ENCODE results near the gene SLC39A9. TPM values are rescaled to one million over a fixed set of nuclear protein-coding genes. Genes with fewer than 3 reads are reported as not detected.

Gene SLC39A9, protein sequence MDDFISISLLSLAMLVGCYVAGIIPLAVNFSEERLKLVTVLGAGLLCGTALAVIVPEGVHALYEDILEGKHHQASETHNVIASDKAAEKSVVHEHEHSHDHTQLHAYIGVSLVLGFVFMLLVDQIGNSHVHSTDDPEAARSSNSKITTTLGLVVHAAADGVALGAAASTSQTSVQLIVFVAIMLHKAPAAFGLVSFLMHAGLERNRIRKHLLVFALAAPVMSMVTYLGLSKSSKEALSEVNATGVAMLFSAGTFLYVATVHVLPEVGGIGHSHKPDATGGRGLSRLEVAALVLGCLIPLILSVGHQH
- total RNA-seq = 51.6 and 53.7 TPM in 2 replicates

DNA sequence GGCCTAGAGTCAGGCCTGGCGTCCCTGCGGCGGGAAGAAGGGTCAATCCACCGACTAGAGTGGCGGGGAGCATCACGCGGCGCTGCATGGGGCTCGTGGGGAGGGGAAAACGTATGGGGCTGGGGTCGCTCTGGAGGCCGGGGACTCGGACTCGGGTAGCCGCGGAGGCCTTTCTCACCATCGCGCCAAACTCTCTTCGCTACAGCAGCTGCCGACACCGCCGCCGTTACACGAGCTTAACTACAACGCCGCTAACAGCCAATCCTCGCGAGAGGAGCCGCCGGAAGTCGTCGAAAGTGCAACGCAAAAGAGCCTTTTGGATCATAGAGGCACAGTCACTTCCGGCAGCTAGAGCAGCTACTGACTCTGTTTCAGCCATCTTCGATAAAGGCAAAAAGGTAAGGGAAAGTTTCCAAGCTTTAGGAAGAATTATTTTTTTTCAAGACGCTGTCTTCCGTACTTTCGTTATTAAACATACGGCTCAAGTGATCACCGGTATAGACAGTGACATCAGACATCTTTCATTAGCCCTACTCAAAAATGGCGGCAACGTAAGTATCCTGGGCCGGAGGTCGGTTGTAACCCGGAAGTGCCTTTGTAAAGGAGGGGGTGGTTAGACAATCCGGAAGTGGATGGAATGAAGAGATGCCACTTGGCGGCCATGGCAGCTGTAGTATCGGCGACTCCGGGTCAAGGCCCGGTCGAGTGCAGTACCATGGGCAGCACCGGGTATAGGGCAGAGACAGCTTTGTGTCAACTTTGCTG lies at the start of gene SLC39A9, which contains the start of gene ERH:
SLC39A9 (plus strand) TSS at position 640 of the 765 bp plus-strand sequence. CDS start 678 bp downstream, outside the sequence.
ERH (minus strand) TSS at position 247 of the 765 bp plus-strand sequence; CDS start at position 181, 66 bp downstream.
- Mint-ChIP-seq H3K4me3 (peak within 1 kb of the TSS; percentile 96), H3K36me3 (ENCODE audit: low read depth) (peaks cover 51% of the 10 kb centered on the region), H3K27ac (peak within 1 kb of the TSS; percentile 98), H3K9me3 (no peaks in the 10 kb centered on the region), H3K4me1 (ENCODE audit: low read depth) (peaks cover 63% of the 10 kb centered on the region), H3K27me3 (ENCODE audit: insufficient read depth) (no peaks in the 10 kb centered on the region)
- intact Hi-C loops (cut with micrococcal nuclease) = loop anchor here (1.0 to 10.0 kb wide), 12 partner anchors 44 to 1723 kb away; partner anchors contain the start of genes COX16, DCAF5, EXD2 and MED6
- peak; percentile 91 for DNase-seq (ENCODE audit: low spot score)

DNA sequence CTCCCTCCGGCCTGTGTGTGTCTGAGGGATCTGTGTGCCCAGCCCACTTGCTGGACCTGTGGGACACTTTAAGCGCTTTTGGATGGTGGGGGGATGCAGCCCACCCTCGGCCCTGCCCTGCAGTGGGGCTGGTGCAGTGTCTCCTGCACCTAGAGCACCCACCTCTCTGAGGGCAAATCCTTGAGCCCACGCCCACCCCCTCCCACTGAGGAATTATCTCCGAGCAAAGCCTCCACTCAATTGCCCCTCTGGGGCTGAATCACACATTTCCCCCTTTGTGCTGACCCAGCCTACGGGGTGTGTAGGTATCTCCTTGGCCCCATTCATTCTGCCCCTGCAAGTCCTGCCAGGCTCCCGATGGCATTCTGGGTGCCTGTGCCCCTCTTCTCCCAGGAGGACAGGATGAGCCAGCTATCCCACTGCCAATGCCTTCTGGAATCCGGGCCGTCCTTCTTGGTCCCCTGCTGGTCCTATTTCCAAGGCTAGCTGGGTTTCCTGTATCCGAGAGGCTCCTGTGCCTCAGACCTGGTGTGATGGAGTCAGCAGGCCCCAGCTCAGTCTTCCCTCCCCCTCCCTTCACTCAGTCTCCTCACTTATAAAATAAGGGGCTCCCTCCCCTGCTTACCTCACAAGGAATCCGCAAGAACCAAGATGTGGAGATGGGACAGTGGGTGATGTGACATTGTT lies 49.3 kb upstream of the SLC39A9 start:
- peaks cover 5% of the 10 kb centered on the region for H3K27me3 Mint-ChIP-seq (ENCODE audit: insufficient read depth)
- H3K4me3 Mint-ChIP-seq = no peak overlapping the region
- H3K36me3 Mint-ChIP-seq (ENCODE audit: low read depth) = peaks cover 3% of the 10 kb centered on the region
- H3K9me3 Mint-ChIP-seq = no peaks in the 10 kb centered on the region
- H3K4me1 Mint-ChIP-seq (ENCODE audit: low read depth) = peaks cover 13% of the 10 kb centered on the region
- DNase-seq (ENCODE audit: low spot score) = no peak
- intact Hi-C loops (cut with micrococcal nuclease) = no loop called here
- H3K27ac Mint-ChIP-seq = no peak overlapping the region

DNA sequence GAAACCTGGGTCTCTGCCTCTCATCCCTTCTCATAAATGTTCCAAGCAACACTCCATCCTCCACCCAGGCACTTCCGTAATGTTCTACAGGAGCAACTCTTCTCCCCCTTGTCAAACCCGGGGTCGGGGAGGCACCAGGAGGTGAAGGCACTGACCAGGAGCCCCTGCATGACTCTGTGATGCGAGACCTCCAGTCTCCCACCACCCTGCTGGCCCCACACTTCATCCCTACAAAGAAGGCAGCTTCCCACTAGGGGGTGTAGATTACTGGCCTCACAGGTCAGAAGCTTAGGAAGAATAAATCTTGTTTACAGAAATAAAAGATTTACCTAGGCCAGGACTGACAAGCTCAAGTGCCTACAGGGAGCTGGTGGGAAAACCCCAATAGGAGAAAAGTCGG lies 47.6 kb upstream of the SLC39A9 start:
- Mint-ChIP-seq H3K36me3 (ENCODE audit: low read depth) (peaks cover 3% of the 10 kb centered on the region), H3K9me3 (no peaks in the 10 kb centered on the region), H3K27ac (no peak overlapping the region), H3K4me3 (no peak overlapping the region), H3K27me3 (ENCODE audit: insufficient read depth) (peaks cover 5% of the 10 kb centered on the region), H3K4me1 (ENCODE audit: low read depth) (peaks cover 27% of the 10 kb centered on the region)
- DNase-seq (ENCODE audit: low spot score) = no peak
- intact Hi-C loops (cut with micrococcal nuclease) = no loop called here

DNA sequence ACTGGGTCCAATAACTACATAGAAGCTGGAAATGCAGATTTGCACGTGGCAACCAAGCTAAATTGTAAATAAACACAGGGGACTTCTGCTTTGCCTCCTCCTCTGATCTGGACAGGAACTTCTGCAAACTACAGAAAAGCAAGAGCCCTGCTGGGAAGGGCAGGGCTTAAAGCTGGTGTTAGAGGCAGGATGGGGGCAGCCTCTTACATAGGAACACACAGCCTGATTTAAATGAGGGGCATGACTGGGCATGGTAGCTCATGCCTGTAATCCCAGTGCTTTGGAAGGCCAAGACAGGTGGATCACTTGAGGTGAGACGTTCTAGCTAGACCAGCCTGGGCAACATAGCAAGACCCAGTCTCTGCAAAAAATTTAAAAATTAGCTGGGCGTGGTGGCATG lies 47.1 kb upstream of the SLC39A9 start:
- no peak overlapping the region for H3K27ac Mint-ChIP-seq
- H3K4me3 Mint-ChIP-seq = no peak overlapping the region
- H3K4me1 Mint-ChIP-seq (ENCODE audit: low read depth) = peaks cover 27% of the 10 kb centered on the region
- no peak for DNase-seq (ENCODE audit: low spot score)
- intact Hi-C loops (cut with micrococcal nuclease) = no loop called here
- peaks cover 5% of the 10 kb centered on the region for H3K27me3 Mint-ChIP-seq (ENCODE audit: insufficient read depth)
- no peaks in the 10 kb centered on the region for H3K9me3 Mint-ChIP-seq
- peaks cover 3% of the 10 kb centered on the region for H3K36me3 Mint-ChIP-seq (ENCODE audit: low read depth)

DNA sequence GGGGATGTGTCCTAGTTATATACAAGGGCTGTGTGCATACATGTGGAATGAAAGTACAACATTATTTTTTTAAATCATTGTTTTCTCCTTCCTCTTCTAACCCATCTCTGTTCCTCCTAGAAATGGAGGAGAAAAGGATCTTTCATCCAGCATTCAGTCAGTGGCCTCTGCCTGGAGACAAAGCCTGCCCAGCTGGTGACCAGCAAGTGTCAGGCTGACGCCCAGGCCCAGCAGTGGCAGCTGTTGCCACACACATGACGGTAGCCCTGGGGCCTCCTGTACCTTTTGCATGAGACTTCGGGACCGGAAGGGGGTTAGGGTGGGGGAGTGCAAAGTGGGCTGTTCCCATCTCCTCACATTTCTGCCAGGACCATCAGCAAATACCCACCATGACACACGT lies 46.6 kb upstream of the SLC39A9 start:
- DNase-seq (ENCODE audit: low spot score) = no peak
- intact Hi-C loops (cut with micrococcal nuclease) = no loop called here

DNA sequence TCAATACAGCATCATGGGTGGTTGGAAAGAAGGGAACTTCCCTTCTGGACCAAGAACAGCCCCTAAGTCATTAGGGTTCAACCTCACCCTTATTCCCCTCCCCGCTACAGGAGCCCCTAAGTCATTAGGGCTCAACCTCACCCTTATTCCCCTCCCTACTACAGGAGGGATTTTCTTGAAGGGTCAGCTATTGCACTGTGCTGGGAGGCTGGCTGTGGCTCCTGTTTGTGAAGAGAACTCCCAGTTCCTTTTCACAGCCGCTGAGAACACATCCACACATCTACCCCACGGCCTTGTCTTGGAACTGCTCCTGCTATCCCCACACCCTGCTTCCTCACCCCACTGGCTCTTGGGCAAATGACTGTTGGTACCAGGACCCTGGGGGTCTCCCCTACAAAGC lies 45.3 kb upstream of the SLC39A9 start:
- intact Hi-C loops (cut with micrococcal nuclease) = no loop called here
- no peak overlapping the region for H3K27ac Mint-ChIP-seq

More for the DNA sequence above, 46.6 kb upstream of the SLC39A9 start:
- Mint-ChIP-seq H3K27ac (no peak overlapping the region), H3K9me3 (no peaks in the 10 kb centered on the region), H3K4me1 (ENCODE audit: low read depth) (peaks cover 27% of the 10 kb centered on the region), H3K4me3 (no peak overlapping the region), H3K36me3 (ENCODE audit: low read depth) (peaks cover 3% of the 10 kb centered on the region), H3K27me3 (ENCODE audit: insufficient read depth) (peaks cover 5% of the 10 kb centered on the region)

DNA sequence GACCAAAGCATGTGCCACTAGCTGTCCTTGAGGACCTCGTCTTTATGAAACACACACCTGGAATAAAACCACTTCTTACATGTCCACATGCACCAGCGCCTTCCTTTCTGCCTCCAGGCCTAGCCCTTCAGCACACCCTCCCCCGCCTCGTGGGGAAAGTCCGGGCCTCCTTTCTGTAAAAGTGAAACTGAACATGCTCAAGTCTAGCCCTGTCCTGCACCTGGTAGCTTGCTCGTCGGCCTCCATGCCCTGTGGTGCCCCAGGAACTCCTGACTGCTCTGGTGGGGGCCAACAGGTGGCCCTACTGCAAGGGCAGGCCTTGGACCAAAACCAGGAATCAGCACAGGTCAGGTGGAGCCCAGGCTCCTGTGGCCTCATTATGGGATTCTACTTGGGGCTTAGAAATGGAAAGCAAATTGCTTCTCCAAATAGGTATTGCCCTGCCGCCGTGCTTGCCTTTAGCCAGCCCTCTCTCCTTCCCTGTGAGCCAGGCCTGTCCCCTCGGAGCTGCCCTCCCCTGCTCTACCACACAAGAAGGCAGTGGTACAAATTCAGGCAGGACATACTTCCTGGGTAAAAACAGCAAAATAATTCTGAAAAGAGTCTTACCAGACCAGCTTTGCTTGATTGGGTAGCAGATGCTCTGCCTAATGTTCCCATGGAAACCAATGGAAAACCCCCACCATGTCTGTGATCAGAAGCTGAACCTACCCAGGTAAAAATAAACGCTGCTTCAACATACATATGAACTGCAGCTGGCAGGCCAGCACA lies 43.9 kb upstream of the SLC39A9 start:
- Mint-ChIP-seq H3K36me3 (ENCODE audit: low read depth) (peaks cover 5% of the 10 kb centered on the region), H3K4me1 (ENCODE audit: low read depth) (peaks cover 48% of the 10 kb centered on the region), H3K27ac (peak overlapping the region; percentile 87), H3K27me3 (ENCODE audit: insufficient read depth) (peaks cover 7% of the 10 kb centered on the region), H3K4me3 (peak overlapping the region; percentile 56), H3K9me3 (no peaks in the 10 kb centered on the region)
- intact Hi-C loops (cut with micrococcal nuclease) = loop anchor here (1.0 kb wide), 1 partner anchor 44 kb away; the partner anchor contains the start of genes ERH and SLC39A9
- peak; percentile 74 for DNase-seq (ENCODE audit: low spot score)

More for the DNA sequence above, 45.3 kb upstream of the SLC39A9 start:
- Mint-ChIP-seq H3K9me3 (no peaks in the 10 kb centered on the region), H3K36me3 (ENCODE audit: low read depth) (peaks cover 3% of the 10 kb centered on the region), H3K4me1 (ENCODE audit: low read depth) (peaks cover 35% of the 10 kb centered on the region), H3K27me3 (ENCODE audit: insufficient read depth) (peaks cover 5% of the 10 kb centered on the region), H3K4me3 (no peak overlapping the region)
- DNase-seq (ENCODE audit: low spot score) = no peak

DNA sequence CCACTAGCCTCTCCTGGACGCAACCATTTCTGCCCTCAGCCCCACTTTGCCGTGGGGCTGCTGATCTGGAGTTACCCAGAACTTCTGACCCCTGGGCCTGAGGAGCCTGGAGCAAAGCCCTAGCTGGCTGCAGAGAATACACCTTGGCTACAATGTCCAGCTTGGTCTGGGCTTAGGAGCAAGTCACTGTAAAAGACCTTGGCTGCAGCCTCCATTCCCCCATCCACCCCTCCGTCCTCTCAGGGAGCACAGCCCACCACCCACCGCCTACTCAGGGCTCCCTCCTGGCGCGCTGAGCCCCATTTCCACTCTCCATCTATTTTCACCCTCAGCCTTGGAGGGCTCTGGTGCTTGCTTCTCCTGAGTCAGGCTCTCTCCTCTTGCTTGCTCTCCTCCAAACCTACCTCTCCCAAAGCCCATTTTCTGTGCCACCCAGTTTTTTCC lies 43.3 kb upstream of the SLC39A9 start:
- peaks cover 7% of the 10 kb centered on the region for H3K27me3 Mint-ChIP-seq (ENCODE audit: insufficient read depth)
- intact Hi-C loops (cut with micrococcal nuclease) = no loop called here
- no peak for DNase-seq (ENCODE audit: low spot score)
- peak overlapping the region; percentile 87 for H3K27ac Mint-ChIP-seq
- H3K4me1 Mint-ChIP-seq (ENCODE audit: low read depth) = peaks cover 48% of the 10 kb centered on the region
- peaks cover 5% of the 10 kb centered on the region for H3K36me3 Mint-ChIP-seq (ENCODE audit: low read depth)
- H3K4me3 Mint-ChIP-seq = peak overlapping the region; percentile 56
- H3K9me3 Mint-ChIP-seq = no peaks in the 10 kb centered on the region

DNA sequence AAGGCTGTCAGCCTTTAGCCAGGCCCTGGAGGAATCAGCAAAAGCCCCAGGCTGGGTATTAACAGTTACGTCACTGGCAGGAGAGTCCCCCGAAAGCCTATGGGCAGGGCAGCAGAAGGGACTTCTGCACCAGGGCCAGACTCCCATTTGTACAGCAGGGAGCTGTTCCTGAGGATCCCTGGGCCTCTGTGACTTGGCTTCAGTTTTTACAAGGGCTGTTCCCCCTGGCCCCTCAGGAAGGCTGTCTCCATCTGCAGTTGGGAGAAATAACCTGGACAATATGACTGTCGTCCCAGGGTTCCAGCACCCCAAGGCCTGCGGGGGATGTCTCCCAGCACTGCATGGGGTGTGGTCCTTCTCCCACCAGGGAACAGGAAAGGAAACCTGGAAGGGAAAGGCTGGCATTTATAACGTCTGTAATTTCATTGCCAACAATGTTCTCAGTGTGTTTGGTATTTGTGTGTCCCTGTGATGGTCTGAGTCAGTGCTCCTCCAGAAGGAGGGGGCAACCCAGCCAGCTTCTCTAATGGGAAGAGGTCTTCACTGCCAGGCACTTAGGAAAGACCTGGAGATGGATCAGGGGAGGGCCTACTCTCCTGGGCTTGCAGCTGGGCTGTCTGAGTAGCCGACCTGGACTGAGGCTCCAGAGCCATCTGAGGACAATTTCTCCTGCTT lies 42.7 kb upstream of the SLC39A9 start:
- peaks cover 48% of the 10 kb centered on the region for H3K4me1 Mint-ChIP-seq (ENCODE audit: low read depth)
- H3K27me3 Mint-ChIP-seq (ENCODE audit: insufficient read depth) = peaks cover 7% of the 10 kb centered on the region
- intact Hi-C loops (cut with micrococcal nuclease) = no loop called here

DNA sequence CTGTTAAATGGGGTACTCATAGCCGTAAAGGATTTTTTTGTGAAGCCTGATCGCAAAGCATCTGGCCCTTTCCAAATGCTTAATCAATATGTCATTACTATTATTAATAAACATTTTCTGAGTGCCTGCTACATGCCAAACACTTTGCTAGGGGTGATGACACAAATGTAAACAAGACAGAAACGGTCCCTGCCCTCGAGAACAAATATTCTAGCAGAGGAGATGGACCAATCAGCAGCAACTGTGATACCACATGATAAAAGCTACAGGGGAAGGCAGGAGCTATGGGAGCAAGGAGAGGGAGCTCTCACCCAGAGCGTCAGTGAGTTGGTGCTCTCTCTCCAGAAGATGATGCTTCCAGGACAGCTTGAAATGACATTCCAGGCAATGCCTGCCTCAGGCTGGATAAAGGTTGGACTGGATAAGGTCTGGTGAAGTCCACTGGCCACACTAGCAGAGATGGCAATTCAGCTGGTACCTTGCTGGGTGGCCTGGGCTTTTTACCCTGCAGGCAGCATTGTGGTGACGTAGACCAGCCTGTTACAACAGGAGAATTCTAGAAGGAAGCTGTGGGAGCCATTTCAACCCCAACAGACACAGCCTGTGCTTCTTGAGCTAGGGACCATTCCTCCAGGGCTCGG lies 41.5 kb upstream of the SLC39A9 start:
- no peaks in the 10 kb centered on the region for H3K9me3 Mint-ChIP-seq
- H3K36me3 Mint-ChIP-seq (ENCODE audit: low read depth) = peaks cover 5% of the 10 kb centered on the region
- no peak for DNase-seq (ENCODE audit: low spot score)
- peaks cover 43% of the 10 kb centered on the region for H3K4me1 Mint-ChIP-seq (ENCODE audit: low read depth)
- intact Hi-C loops (cut with micrococcal nuclease) = no loop called here
- peaks cover 7% of the 10 kb centered on the region for H3K27me3 Mint-ChIP-seq (ENCODE audit: insufficient read depth)
- no peak overlapping the region for H3K27ac Mint-ChIP-seq
- H3K4me3 Mint-ChIP-seq = no peak overlapping the region

More for the DNA sequence above, 42.7 kb upstream of the SLC39A9 start:
- Mint-ChIP-seq H3K9me3 (no peaks in the 10 kb centered on the region), H3K36me3 (ENCODE audit: low read depth) (peaks cover 5% of the 10 kb centered on the region), H3K4me3 (no peak overlapping the region), H3K27ac (peak overlapping the region; percentile 44)
- no peak for DNase-seq (ENCODE audit: low spot score)

DNA sequence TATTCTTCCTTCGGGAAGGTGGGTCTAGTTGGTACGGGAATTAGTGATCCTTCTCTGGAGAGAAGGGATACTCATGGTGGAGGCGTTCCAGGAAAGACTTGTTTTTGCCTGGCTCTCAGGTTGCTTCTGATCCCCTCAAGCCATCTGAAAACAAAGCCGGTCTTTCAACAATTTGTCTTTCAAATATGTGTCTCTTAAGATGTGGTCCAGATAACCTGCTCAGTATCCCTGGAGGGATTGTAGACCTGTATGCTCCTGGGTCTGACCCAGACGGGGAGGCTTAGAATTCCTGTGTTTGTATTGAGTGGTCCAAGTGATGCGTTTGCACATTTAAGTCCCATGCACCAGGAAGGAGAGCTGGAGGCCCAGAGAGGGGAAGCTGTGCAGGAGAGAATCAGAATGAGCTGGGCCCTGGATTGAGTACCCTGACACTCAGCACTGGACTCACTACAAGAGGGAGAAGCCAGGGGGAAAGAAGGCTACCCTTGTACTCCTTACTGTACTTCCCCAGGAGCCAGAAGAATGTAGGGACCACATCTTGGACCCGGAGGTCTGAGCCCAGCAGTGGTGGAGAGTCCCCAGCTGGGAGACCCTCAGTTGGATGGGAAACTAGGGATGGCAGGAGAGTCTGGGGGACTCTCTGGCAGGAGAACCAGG lies 40.8 kb upstream of the SLC39A9 start:
- H3K4me1 Mint-ChIP-seq (ENCODE audit: low read depth) = peaks cover 43% of the 10 kb centered on the region
- H3K27me3 Mint-ChIP-seq (ENCODE audit: insufficient read depth) = peaks cover 3% of the 10 kb centered on the region
- H3K36me3 Mint-ChIP-seq (ENCODE audit: low read depth) = peaks cover 5% of the 10 kb centered on the region
- H3K4me3 Mint-ChIP-seq = no peak overlapping the region
- intact Hi-C loops (cut with micrococcal nuclease) = no loop called here
- no peak overlapping the region for H3K27ac Mint-ChIP-seq
- no peaks in the 10 kb centered on the region for H3K9me3 Mint-ChIP-seq
- no peak for DNase-seq (ENCODE audit: low spot score)

Measured in activated T-helper 1 cell treated with anti-CD3 and anti-CD28 coated beads, Interleukin-12 subunit alpha, Interleukin-12 subunit beta, Interleukin-2, Interleukin-4 antibody, amounts not matched to agents 30 ng/mL and 10 ng/mL and 1 ng/mL, durations not matched to agents 14 hours and 24 hours and 36 hours (primary cell).